Activated T-cell treated with anti-CD3 and anti-CD28 coated beads, Interleukin-2, amount 50 U/mL, for 1 hour (primary cell): ENCODE data around the gene KIRREL3.
"Not testable (repeated sequence)": the region's sequence is repeated elsewhere in the genome, so short reads cannot be mapped to it uniquely, and the experiment has no call there.

Experiments
- DNase-seq: peaks from one replicate; pipeline ENCODE4 v3.0.0-alpha.2; 2020

The KIRREL3 gene

GRCh38 chr11:126996036-126996804 lies 4.3 kb downstream of the KIRREL3 start:
- no peak for DNase-seq

GRCh38 chr11:126993599-126993998 lies 7.0 kb downstream of the KIRREL3 start:
- DNase-seq: no peak

DNA sequence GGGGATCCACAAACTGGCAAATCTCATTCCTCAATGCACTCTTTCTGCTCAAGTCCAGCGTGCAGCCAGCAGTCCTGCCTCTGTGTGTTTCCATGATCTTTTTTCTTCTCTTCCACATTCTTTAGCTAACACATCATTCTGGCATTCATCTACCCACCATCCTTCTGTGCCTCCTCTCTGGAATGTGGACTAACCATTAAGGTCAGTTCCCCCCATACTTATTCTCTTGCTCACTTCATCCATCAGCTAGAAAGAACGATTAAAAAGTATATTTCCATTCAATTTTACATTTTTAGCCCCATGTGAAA lies 7.8 kb downstream of the KIRREL3 start:
- no peak for DNase-seq

- no peak for DNase-seq
Measured at GRCh38 chr11:126992065-126992803, 8.3 kb downstream of the KIRREL3 start.

DNA sequence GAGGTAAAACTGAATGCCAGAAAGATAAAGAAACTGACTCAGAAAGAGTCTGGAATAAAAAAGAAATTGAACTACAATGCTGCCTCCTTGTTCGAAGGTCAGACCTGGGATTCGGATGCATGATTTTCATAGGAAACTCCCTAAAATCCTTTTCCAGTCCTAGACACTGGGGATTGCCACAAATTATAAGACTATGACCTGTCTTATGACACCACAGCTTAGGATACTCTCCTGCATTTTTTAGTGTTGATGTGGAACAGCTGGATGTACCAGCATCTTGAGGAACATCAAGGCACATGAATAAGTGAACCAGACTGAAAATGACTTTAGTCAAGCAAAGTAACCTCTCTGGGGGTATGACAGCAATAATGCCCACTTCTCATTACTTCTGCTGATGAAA lies 9.0 kb downstream of the KIRREL3 start:
- DNase-seq: no peak

- DNase-seq: no peak
Measured at GRCh38 chr11:126990716-126991480, 9.7 kb downstream of the KIRREL3 start.

DNA sequence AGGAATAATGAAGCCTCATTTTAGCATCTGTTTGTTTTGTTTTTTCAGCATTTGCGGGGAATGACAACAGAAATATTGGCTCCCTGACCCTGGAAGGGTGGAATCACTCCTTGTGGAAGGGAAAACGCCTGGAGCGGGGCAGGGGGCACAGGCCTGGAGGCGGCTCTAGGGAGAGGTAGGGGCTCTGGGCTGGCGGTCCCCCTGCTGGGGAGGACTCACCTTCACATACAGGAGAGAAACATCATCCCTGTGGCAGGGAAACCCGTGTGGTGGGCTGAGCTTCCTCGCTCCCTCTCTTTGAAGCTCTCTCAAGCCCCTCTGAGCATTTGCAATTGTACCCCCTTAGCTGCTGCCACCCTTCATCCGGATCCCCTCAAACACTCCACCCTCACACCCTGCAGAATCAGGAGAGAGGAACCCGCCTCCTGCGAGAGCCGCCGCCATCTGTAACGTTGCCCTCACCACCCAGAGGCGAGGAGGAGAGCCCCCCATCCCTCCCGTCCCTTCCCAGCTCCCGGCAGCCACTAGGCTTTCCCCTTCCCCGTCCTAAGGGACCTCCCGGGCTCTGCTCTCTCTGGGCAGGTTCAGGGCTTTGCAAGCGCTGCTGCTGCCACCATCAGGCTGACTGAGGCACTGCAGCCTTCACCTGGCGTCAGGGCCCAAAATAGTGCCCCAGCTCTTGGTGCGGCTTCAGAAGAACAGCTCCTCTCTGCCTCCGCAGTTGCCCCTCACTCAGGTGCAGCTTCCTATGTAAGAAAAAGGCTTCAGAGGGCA lies 10.4 kb downstream of the KIRREL3 start:
- DNase-seq: peak; percentile 47

DNA sequence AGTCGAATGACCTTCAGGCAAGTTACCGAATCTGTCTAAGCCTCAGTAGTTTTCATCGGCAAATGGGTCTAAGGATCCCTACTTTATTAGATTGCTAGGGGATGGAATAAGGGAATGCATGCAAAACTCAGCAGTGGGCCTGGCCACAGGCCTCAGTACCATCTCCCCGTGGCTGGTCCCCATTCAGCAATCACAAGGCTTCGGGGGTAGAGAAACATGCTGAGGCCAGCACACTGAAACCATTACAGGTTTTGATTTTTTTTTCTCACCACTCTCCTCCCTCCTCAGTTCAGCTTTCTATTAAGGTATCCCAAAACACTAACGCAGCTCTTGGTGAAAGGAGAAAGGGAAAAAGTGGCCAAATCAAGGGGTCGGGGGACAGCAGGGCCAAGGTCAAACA lies 11.9 kb downstream of the KIRREL3 start:
- no peak for DNase-seq

- DNase-seq: no peak
Measured at GRCh38 chr11:126981635-126982034, 18.9 kb downstream of the KIRREL3 start.

DNA sequence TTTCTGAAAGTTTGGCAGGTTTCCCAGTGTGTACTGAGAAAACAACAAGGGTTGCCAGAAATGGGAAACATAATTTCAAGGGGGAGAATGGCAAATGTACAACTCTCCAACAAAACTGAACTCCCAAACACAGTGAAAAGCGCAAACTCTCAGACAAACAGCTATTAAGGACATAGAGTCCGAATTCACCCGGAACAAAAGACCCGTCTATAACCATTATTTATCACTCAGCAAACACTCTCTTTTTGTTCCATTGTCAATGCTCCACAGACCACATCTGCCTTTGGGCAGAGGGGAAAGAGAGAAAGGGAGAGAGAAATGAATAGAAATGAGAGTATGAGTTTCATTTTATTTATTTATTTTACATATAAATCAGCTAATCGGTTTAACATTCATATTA lies 21.7 kb downstream of the KIRREL3 start:
- DNase-seq: no peak

DNA sequence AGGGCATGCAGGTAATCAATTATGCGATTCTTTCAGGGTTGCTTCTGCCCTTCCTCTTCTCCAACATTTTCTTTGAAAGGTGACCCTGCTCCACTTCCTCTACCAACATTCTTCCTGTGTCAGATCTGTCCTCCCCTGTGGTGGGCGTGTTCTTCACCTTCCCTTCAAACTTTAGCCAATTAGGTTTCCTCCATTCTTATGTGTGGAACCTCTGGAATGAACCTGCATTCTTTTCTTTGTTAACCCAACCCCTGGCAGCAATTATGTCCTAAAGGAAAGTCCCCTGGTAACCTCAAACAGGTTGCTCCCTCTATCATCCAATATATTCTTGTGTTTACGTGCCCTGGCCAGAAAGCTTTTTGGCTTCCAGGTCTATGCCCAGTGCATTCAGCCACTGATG lies 22.4 kb downstream of the KIRREL3 start:
- no peak for DNase-seq

DNA sequence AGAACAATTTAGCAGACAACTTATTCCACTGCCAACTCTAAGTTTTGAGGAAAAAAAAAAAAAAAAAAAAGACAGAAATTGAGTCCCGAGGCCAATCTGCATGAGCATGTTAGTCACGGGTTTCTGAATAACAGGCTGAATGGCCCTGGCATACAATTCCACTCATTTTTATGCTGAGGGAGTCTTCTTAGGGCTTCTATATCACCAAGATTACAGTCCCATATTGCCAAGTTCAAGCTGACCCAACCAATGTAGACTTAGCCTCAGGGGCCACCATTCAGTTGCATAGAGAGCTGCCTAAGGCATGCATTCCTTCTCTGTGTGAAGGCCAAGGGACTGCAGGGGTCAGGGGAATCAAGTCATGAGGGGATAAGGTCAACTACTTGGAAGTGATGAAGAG lies 27.5 kb downstream of the KIRREL3 start:
- DNase-seq: no peak

DNA sequence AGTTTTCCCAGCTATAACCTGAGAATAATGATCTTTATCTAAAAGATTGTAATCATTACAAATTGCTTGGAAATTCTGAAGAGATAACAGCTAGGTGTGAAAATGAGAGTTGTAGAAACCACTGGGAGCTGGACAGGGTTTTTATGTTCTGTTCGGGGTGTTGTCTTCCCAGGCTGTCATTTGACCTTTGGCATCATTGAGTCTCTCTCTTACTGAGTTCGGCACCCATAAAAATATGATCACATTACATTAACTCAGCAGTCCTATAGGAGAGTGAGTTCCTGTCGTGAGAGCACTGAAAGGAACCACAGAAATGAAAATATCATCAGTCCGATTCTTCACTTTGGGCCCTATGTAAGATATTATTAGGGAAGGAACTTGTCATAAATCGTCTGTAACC lies 29.3 kb downstream of the KIRREL3 start:
- DNase-seq: no peak

- no peak for DNase-seq
Measured at GRCh38 chr11:126969865-126970479, 30.6 kb downstream of the KIRREL3 start.

DNA sequence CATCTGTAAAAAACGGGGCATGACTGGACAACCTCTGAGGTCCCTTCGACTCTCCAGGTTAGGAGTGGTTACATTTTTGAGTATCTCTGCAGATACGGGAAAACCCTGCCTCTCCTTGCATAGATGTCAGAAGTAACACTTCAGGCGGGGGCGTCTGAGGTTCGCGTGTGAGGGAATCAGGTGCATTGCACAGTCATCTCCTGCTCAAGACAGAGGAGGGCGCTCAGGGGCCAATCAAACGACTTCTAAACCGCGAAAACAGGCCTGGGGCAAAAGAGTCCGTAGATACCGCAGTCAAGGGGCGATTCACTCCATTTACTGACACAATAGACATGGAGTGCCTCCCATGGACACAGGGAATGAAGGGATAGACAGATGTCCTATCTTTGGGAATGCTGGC lies 31.7 kb downstream of the KIRREL3 start:
- no peak for DNase-seq

DNA sequence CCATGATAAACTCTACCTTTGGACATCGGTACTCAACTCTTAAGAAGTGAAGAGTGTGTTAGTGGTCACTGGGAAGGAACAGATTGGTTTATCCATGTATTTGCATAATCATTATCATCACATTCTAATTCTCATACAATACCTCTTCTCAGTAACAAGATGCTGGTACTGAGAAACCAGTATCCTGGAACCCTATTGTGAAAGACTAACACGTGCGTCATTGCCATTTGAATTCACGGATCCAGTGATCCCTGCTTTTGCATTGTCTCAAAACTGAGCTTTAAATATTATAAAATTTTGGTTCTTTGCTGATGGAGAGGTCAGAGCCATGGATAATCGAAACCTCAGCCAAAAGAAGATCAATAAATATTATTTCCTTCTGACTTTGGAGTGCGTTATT lies 35.2 kb downstream of the KIRREL3 start:
- no peak for DNase-seq

- DNase-seq: no peak
Measured at GRCh38 chr11:126963603-126964363, 36.8 kb downstream of the KIRREL3 start.

GRCh38 chr11:126963115-126963514 lies 37.5 kb downstream of the KIRREL3 start:
- no peak for DNase-seq

- DNase-seq: no peak
Measured at GRCh38 chr11:126959700-126960099, 40.9 kb downstream of the KIRREL3 start.

DNA sequence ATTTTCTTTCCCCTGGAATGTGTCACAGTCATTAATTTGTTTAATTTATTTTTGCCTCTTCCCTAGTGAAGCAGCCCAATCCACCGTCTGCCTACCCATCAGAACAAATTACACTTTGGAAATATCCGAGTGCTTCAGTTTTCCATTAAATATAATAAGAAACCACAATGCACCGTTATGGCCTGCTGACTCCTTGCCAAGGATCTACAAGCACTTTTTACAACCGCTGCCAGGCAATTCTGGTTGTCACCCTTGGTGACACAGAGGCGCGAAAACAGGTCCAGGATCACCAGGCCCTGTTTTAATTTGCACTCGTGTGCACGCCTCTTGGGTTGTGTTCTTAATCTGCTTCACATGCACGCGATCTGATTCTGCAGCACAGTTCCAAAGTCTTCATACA lies 43.9 kb downstream of the KIRREL3 start:
- no peak for DNase-seq

DNA sequence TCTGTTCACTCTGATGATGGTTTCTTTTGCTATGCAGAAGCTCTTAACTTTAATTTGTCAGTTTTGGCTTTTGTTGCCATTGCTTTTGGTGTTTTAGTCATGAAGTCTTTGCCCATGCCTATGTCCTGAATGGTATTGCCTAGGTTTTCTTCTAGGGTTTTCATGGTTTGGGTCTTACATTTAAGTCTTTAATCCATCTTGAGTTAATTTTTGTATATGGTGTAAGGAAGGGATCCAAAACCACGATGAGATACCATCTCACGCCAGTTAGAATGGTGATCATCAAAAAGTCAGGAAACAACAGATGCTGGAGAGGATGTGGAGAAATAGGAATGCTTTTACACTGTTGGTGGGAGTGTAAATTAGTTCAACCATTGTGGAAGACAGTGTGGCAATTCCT lies 48.0 kb downstream of the KIRREL3 start:
- not testable (repeated sequence) for DNase-seq

GRCh38 chr11:126951465-126951864 lies 49.1 kb downstream of the KIRREL3 start:
- DNase-seq: no peak
